ENCODE measurements around the gene TMEM208. TPM values are rescaled to one million over a fixed set of nuclear protein-coding genes. Genes with fewer than 3 reads are reported as not detected.

Gene TMEM208
- 35.1 and 36.9 TPM in 2 replicates for total RNA-seq

DNA sequence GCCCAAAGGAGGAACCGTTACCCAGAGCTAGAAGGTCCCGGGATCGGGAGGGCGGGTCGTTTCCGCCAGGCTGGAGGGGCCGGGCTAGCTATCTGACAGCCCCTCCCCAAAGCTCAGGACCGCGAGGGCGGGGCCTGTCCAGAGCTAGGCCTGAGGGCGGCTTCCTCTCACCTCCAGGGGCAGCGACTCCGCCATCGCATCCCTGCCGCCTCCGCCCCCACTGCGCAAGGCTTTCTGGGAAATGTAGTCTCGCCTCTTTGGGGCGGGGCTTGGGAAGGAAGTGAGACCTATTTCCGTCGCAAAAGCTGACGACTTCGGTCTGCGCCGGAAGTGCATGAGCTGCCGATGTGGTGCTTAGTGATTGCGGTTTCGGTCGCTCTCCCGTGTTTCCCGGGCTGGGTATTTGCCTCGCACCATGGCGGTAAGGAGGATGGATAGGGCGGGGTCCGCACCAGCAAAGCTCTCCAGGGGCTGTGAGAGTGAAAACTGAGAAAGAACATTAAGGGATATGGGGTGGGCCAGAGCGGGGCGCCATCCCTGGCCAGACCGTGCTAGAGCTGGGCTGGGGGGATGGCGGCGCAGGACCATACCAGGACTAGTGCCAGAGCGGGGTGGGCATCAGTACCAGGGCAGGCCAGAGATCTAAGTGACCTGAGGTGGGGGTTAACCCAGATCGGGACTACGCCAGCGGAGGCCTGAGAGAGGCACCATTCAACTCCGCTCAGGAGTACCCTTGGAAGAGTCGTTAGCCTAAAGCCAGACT, at the start of gene TMEM208:
TSS of gene TMEM208 (plus strand) at position 327 of the 763 bp plus-strand sequence. CDS start at position 416, 89 bp downstream.

DNA sequence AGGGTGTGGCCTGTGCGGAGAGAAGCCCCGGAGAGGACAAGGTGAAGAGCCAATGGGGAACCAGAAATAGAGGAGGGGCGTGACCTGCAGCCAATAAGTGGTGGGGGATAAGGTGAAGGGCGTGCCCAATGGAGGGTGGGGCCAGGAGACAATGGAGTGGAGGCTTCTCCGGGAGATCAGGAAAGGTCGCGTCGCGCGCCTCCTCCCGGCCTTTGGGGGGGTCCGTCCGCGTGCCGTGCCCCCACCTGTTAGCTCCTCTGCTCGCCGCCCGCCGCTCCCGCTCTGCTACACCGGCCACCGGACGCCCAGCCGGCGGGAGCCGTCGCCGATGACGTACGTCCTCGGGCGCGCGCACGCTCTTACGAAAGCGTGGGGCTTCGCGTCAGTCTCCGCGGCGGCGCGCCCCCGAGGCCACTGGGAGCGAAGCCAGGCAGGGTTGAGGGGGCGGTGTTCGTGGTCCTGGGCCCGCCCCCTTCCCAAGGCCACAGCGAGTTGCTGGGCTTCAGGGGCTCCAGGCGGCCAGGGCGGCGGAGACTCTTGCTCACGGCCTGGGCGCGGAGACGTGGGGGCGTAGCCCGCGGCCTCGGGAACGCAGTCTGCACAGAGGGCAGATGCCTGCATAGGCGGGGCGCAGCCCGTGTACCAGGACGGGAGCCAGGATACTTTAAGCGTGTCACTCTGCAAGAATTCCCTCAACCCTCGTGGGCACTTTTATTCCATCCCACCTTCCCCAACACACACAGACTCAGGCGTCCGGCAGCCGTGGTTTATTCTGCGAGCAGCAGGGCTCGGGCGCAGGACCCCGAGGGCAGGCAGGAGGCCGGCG, 43.1 kb upstream of the TMEM208 start, which contains the start of gene MATCAP1:
TSS of gene MATCAP1 (minus strand) at position 337 of the 826 bp plus-strand sequence. CDS start 3,353 bp downstream, outside the sequence.

GRCh38 chr16:67190041-67190440, 36.9 kb upstream of the TMEM208 start, which contains the start of gene EXOC3L1:
TSS of gene EXOC3L1 (minus strand) at chr16:67190136. CDS start at chr16:67189676, 460 bp downstream.

GRCh38 chr16:67191995-67192681, 34.8 kb upstream of the TMEM208 start, which contains the start of gene E2F4:
TSS of gene E2F4 (plus strand) at chr16:67192155. CDS start at chr16:67192228, 73 bp downstream.

DNA sequence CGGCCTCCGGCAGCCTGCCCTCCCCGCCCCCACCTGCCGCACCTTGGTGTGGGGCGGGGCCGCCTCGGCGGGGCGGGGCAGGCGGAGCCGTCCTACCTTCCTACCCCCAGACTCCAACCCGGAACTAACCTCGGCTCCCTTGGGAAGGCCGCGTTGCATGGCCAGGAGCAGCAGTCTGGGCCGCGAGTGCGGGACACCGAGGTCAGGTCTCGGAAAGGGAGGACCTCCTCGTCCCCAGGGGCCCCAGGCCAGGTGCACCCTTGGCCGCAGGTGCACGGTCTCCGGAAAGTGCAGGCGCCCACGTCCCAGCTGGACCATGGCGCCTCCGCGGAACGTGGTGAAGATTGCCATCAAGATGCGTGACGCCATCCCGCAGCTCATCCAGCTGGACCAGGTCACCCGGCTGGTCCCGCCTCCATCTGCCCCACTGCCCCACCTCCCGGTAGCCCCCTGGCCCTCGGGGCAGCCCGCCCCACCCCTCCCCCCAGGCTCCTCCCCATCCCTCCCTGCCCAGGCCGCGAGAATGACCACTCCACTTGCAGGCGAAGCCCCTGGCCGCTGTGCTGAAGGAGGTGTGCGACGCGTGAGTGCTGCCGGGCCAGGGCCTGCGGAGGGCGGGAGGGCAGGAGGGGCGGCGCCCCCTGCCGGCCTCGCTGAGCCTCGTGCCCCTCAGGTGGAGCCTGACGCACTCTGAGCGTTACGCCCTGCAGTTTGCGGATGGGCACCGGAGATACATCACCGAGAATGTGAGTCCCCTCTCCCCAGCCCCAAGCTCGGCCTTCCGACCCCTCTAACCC, 27.7 kb upstream of the TMEM208 start, which contains the start of gene ELMO3:
TSS of gene ELMO3 (plus strand) at position 121 of the 797 bp plus-strand sequence. CDS start at position 317, 196 bp downstream.

GRCh38 chr16:67247192-67248072, 20.5 kb downstream of the TMEM208 start, which contains the start of gene FHOD1:
TSS of gene FHOD1 (minus strand) at chr16:67247481. CDS start at chr16:67247410, 71 bp downstream.

DNA sequence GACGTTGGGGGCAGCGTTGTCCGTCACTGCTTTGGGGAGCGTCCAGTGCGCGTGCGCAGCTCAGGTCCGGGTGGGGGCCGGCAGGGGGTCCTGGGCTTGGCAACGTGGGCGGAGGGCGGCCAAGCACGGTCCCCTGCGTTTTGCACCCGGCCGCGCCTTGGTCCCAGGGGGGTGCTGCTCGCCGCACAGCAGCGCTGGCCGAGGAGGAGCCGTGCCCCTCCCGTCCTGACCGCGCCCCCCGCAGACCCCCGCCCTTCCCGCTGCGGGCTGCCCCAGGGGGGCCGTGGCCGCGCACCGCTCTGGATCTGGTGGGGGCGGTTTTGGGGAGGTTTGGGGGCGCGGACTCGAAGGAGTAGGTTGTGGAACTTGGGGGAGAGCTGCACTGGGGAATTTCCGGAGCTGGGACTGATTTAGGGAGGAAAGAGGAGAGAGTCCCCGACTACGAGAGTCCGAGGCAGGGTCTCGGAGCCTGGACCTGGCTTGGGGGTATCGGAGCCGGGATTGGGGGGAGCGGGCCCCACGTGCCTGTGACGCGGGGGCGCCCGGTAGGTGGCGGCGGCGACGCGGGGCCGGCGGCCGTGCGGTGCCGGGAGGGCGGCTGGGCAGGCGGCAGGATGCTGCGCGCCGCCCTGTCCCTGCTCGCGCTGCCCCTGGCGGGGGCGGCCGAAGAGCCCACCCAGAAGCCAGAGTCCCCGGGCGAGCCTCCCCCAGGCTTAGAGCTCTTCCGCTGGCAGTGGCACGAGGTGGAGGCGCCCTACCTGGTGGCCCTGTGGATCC, 21.7 kb downstream of the TMEM208 start, which contains the start of gene SLC9A5:
TSS of gene SLC9A5 (plus strand) at position 579 of the 777 bp plus-strand sequence. CDS start at position 615, 36 bp downstream.

Other genes starting within 250 kb of the TMEM208 start
- gene CES4A, start 238.5 kb upstream of the TMEM208 start, total RNA-seq: 1.1 and 3.3 TPM in 2 replicates
- gene CBFB, start 198.0 kb upstream of the TMEM208 start, total RNA-seq: 49.2 and 80.2 TPM in 2 replicates
- gene PHAF1, start 117.2 kb upstream of the TMEM208 start, total RNA-seq: 10.9 and 12.3 TPM in 2 replicates
- gene B3GNT9, start 76.1 kb upstream of the TMEM208 start, total RNA-seq: 30.4 and 30.6 TPM in 2 replicates
- gene TRADD, start 67.2 kb upstream of the TMEM208 start, total RNA-seq: 22.2 and 24.0 TPM in 2 replicates
- gene FBXL8, start 67.2 kb upstream of the TMEM208 start, total RNA-seq: 13.1 and 14.2 TPM in 2 replicates
- 29.5 and 58.1 TPM in 2 replicates for gene HSF4, start 62.4 kb upstream of the TMEM208 start, total RNA-seq
- gene NOL3, start 56.6 kb upstream of the TMEM208 start, total RNA-seq: 18.1 and 36.8 TPM in 2 replicates
- 27.7 and 30.4 TPM in 2 replicates for gene MATCAP1, start 43.2 kb upstream of the TMEM208 start, total RNA-seq
- 0.16 and 0.34 TPM in 2 replicates for gene EXOC3L1, start 37.0 kb upstream of the TMEM208 start, total RNA-seq
- 29.0 and 42.0 TPM in 2 replicates for gene E2F4, start 35.0 kb upstream of the TMEM208 start, total RNA-seq
- 0.26 and 0.32 TPM in 2 replicates for gene ELMO3, start 28.0 kb upstream of the TMEM208 start, total RNA-seq
- 4.9 and 8.2 TPM in 2 replicates for gene FHOD1, start 20.4 kb downstream of the TMEM208 start, total RNA-seq
- 1.1 and 2.2 TPM in 2 replicates for gene SLC9A5, start 21.8 kb downstream of the TMEM208 start, total RNA-seq
- gene PLEKHG4, start 52.4 kb downstream of the TMEM208 start, total RNA-seq: 11.2 and 34.4 TPM in 2 replicates
- not detected in 2 replicates for gene KCTD19, start 99.6 kb downstream of the TMEM208 start, total RNA-seq
- gene LRRC36, start 99.7 kb downstream of the TMEM208 start, total RNA-seq: 0.32 TPM in 1 of 2 replicates, not detected in the other
- 2.0 and 8.4 TPM in 2 replicates for gene TPPP3, start 166.4 kb downstream of the TMEM208 start, total RNA-seq
- gene ZDHHC1, start 189.3 kb downstream of the TMEM208 start, total RNA-seq: 5.3 and 5.7 TPM in 2 replicates
- 0.60 TPM in 1 of 2 replicates, not detected in the other for gene HSD11B2, start 204.0 kb downstream of the TMEM208 start, total RNA-seq